SK-N-SH treated with all-trans-retinoic acid at 6 μM for 48 hours (cell line): ENCODE measurements around the gene ERCC1.

Experiments used
- ARNTL ChIP-seq: fragments of 450-650 bp; formaldehyde crosslinking; IDR thresholded peaks from 2 replicates; pipeline ENCODE4 v1.5.0; 2020; ENCODE audit warnings: low read depth, mild to moderate bottlenecking, moderate library complexity, borderline replicate concordance
- CSRNP3 ChIP-seq: fragments of 250-450 bp; sonication (Bioruptor Pico); IDR thresholded peaks from 2 replicates; pipeline ENCODE4 v1.5.1; 2021; ENCODE audit warnings: mild to moderate bottlenecking, moderate library complexity
- GLIS3 ChIP-seq: fragments of 250-450 bp; sonication (Bioruptor Pico); IDR thresholded peaks from 2 replicates; pipeline ENCODE4 v1.5.0; 2020; ENCODE audit warnings: mild to moderate bottlenecking, moderate library complexity
- PPARA ChIP-seq: fragments of 250-450 bp; sonication (Bioruptor Pico); IDR thresholded peaks from 2 replicates; pipeline ENCODE4 v1.5.0; 2020; ENCODE audit warnings: mild to moderate bottlenecking, borderline replicate concordance
- RARB ChIP-seq: fragments of 250-450 bp; sonication (Bioruptor Pico); IDR thresholded peaks from 2 replicates; pipeline ENCODE4 v1.8.0; 2021; ENCODE audit warnings: mild to moderate bottlenecking, moderate library complexity
- SNAI2 ChIP-seq: fragments of 250-450 bp; sonication (Bioruptor Pico); IDR thresholded peaks from 2 replicates; pipeline ENCODE4 v1.5.0; 2020; ENCODE audit warnings: mild to moderate bottlenecking, moderate library complexity
- TSHZ2 ChIP-seq: fragments of 250-450 bp; sonication (Bioruptor Pico); IDR thresholded peaks from 2 replicates; pipeline ENCODE4 v1.5.0; 2020; ENCODE audit warnings: mild to moderate bottlenecking, moderate library complexity
- ZC3H10 ChIP-seq: fragments of 250-450 bp; sonication (Bioruptor Pico); IDR thresholded peaks from 2 replicates; pipeline ENCODE4 v1.5.1; 2021; ENCODE audit warnings: mild to moderate bottlenecking, moderate library complexity
- ZFP3 ChIP-seq: fragments of 250-450 bp; sonication (Bioruptor Pico); IDR thresholded peaks from 2 replicates; pipeline ENCODE4 v1.5.0; 2020; ENCODE audit warnings: mild to moderate bottlenecking, moderate library complexity
- ZFP30 ChIP-seq: fragments of 450-650 bp; formaldehyde crosslinking; IDR thresholded peaks from 2 replicates; pipeline ENCODE4 v1.5.0; 2022; ENCODE audit warnings: mild to moderate bottlenecking, moderate library complexity
- TF ChIP-seq, protein P1 (sequence below): fragments of 250-450 bp; sonication (Bioruptor Pico); IDR thresholded peaks from 2 replicates; pipeline ENCODE4 v1.8.0; 2020; ENCODE audit warnings: mild to moderate bottlenecking, moderate library complexity, borderline replicate concordance

- TF ChIP-seq GLIS3 (CRISPR knock-in tag) (no peak), ZFP3 (CRISPR knock-in tag) (no peak), ZFP30 (no peak), RARB (CRISPR knock-in tag) (no peak), ZC3H10 (CRISPR knock-in tag) (no peak), ARNTL (no peak), TSHZ2 (CRISPR knock-in tag) (no peak), SNAI2 (CRISPR knock-in tag) (no peak), CSRNP3 (no peak), PPARA (CRISPR knock-in tag) (no peak)
- TF ChIP-seq, protein P1, sequence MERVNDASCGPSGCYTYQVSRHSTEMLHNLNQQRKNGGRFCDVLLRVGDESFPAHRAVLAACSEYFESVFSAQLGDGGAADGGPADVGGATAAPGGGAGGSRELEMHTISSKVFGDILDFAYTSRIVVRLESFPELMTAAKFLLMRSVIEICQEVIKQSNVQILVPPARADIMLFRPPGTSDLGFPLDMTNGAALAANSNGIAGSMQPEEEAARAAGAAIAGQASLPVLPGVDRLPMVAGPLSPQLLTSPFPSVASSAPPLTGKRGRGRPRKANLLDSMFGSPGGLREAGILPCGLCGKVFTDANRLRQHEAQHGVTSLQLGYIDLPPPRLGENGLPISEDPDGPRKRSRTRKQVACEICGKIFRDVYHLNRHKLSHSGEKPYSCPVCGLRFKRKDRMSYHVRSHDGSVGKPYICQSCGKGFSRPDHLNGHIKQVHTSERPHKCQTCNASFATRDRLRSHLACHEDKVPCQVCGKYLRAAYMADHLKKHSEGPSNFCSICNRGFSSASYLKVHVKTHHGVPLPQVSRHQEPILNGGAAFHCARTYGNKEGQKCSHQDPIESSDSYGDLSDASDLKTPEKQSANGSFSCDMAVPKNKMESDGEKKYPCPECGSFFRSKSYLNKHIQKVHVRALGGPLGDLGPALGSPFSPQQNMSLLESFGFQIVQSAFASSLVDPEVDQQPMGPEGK (CRISPR knock-in tag): no peak
Observed at GRCh38 chr19:45395821-45396617, 27.7 kb downstream of the ERCC1 start.
